B cell (primary cell): Measurements from ENCODE around the gene CDC25B. TPM values are rescaled to one million over a fixed set of nuclear protein-coding genes. Genes with fewer than 3 reads are reported as not detected.

Experiments used
- ATAC-seq: fragments of 200-7000 bp; cut with Tn5 transposase; one replicate; pipeline ENCODE4 v1.10.0; 2021; ENCODE audit warnings: low read depth, mild to moderate bottlenecking, moderate number of reproducible peaks, moderate library complexity
- CTCF ChIA-PET: fragments of 350-600 bp; sonication (Branson Sonifier 250); formaldehyde crosslinking; loops from one replicate; lab custom pipeline; 2021; ENCODE audit warnings: antibody characterized with exemption, inconsistent platforms; lab: Charles Lee
- POLR2A ChIA-PET: fragments of 350-600 bp; sonication (Branson Sonifier 250); formaldehyde crosslinking; loops from one replicate; lab custom pipeline; 2021; ENCODE audit warnings: antibody characterized with exemption; lab: Charles Lee
- DNase-seq: peaks from one replicate; pipeline ENCODE4 v3.0.0; 2013
- H2AFZ ChIP-seq: 2 replicates; pipeline ENCODE4 v1.6.1; 2012; ENCODE audit warnings: mild to moderate bottlenecking, low read depth, low read length; ENCODE audit not compliant: insufficient read depth, poor library complexity, severe bottlenecking
- H3K27ac ChIP-seq, 2 donors: 1 replicate in 1 of 2; 2 replicates in 1 of 2; pipeline ENCODE4 v1.5.1; 2012 to 2013; ENCODE audit warnings: low read length in 2 of 2, mild to moderate bottlenecking in 2 of 2, moderate library complexity in 1 of 2
- H3K27me3 ChIP-seq, 4 experiments: fragments of 200-600 bp in 1 of 4; sonication (generic) in 1 of 4; replicated peaks in 1 of 4; 1 replicate in 2 of 4; 2 replicates in 2 of 4; pipeline versions ENCODE4 v1.6.1 to v1.7.0; 2013 to 2016; ENCODE audit warnings: low read length in 3 of 4, mild to moderate bottlenecking in 2 of 4, mixed read lengths in 1 of 4, moderate library complexity in 1 of 4; ENCODE audit not compliant: insufficient read depth in 4 of 4, control insufficient read depth in 3 of 4; ENCODE audit errors: control extremely low read depth in 1 of 4
- H3K36me3 ChIP-seq, 2 experiments: replicated peaks in 1 of 2; 1 replicate in 1 of 2; 2 replicates in 1 of 2; pipeline versions ENCODE4 v1.6.1 to v1.7.1; 2013; ENCODE audit warnings: low read length in 1 of 2; ENCODE audit not compliant: insufficient read depth in 2 of 2, control insufficient read depth in 1 of 2; ENCODE audit errors: control extremely low read depth in 1 of 2, extremely low read depth in 1 of 2
- H3K4me1 ChIP-seq, 2 donors: fragments of 200-600 bp in 1 of 2; sonication (generic) in 1 of 2; 1 replicate in 1 of 2; 2 replicates in 1 of 2; pipeline versions ENCODE4 v1.5.1 to v1.6.1; 2013 to 2017; ENCODE audit warnings: low read length in 2 of 2; ENCODE audit not compliant: control insufficient read depth in 2 of 2, insufficient read depth in 2 of 2
- H3K4me2 ChIP-seq: replicated peaks from 2 replicates; pipeline ENCODE3; 2012; ENCODE audit warnings: mild to moderate bottlenecking, low read depth, low read length; ENCODE audit not compliant: poor library complexity, severe bottlenecking
- H3K4me3 ChIP-seq, 5 experiments: fragments of 200-600 bp in 1 of 5; sonication (generic) in 1 of 5; 1 replicate in 3 of 5; 2 replicates in 2 of 5; pipeline versions ENCODE4 v1.5.1 to v1.7.0; 2011 to 2016; ENCODE audit warnings: low read length in 4 of 5, mild to moderate bottlenecking in 4 of 5, low read depth in 2 of 5, control low read depth in 1 of 5, moderate library complexity in 1 of 5; ENCODE audit not compliant: insufficient read depth in 1 of 5; ENCODE audit errors: control extremely low read depth in 1 of 5, extremely low read depth in 1 of 5
- H3K79me2 ChIP-seq: fragments of 200-600 bp; sonication (generic); one replicate; pipeline ENCODE4 v1.6.0; 2016; ENCODE audit warnings: low read length; ENCODE audit not compliant: control insufficient read depth, insufficient read depth
- H3K9ac ChIP-seq: fragments of 200-600 bp; sonication (generic); 2 replicates; pipeline ENCODE4 v1.6.1; 2017; ENCODE audit warnings: mild to moderate bottlenecking, low read length, moderate library complexity
- H3K9me3 ChIP-seq, 3 donors: one replicate each; pipeline versions ENCODE4 v1.6.1 to v1.7.1; 2013; ENCODE audit warnings: low read length in 2 of 3; ENCODE audit not compliant: control insufficient read depth in 2 of 3, insufficient read depth in 1 of 3; ENCODE audit errors: control extremely low read depth in 1 of 3
- H4K20me1 ChIP-seq: 2 replicates; pipeline ENCODE4 v1.6.0; 2012; ENCODE audit warnings: mild to moderate bottlenecking, low read length; ENCODE audit not compliant: insufficient read depth, control insufficient read depth, poor library complexity, severe bottlenecking
- H3K27ac Mint-ChIP-seq: one replicate; pipeline ENCODE4 v1.8.0; 2021; ENCODE audit warnings: mixed read lengths
- H3K27me3 Mint-ChIP-seq: one replicate; pipeline ENCODE4 v1.8.0; 2021; ENCODE audit warnings: mixed read lengths
- H3K4me1 Mint-ChIP-seq: one replicate; pipeline ENCODE4 v1.8.0; 2021; ENCODE audit warnings: mixed read lengths
- H3K4me3 Mint-ChIP-seq: one replicate; pipeline ENCODE4 v1.8.0; 2021; ENCODE audit warnings: mixed read lengths
- H3K9me3 Mint-ChIP-seq: one replicate; pipeline ENCODE4 v1.8.0; 2022; ENCODE audit warnings: mixed read lengths; ENCODE audit not compliant: insufficient read depth
- EZH2 ChIP-seq: IDR thresholded peaks from 2 replicates; pipeline ENCODE4 v1.6.1; 2012; ENCODE audit warnings: borderline replicate concordance, low read depth, mild to moderate bottlenecking, moderate library complexity, low read length; ENCODE audit not compliant: insufficient read depth, poor library complexity, severe bottlenecking
- WGBS: methylation state at CpG from one replicate; pipeline ENCODE4 v1.1.5; 2013; ENCODE audit warnings: missing lambda C conversion rate; ENCODE audit not compliant: insufficient coverage; 5-methylcytosine and 5-hydroxymethylcytosine counted together
- intact Hi-C: fragments of 100-400 bp; cut with micrococcal nuclease; formaldehyde crosslinking; loops from one replicate; pipeline ENCODE4 v1.10.0; 2022
- polyA plus RNA-seq: library from polyadenylated mRNA; depleted of rRNA; stranded (reverse); fragments of >200 nt; gene quantifications from 2 replicates; pipeline ENCODE4 v1.2.3, GENCODE V29; 2012
- total RNA-seq, 2 donors: library from RNA; stranded (reverse); fragments of 120-200 nt in 1 of 2; gene quantifications; 1 replicate in 1 of 2; 2 replicates in 1 of 2; pipeline versions ENCODE4 v1.2.3 to v1.2.4, GENCODE V29; 2013 to 2022
- TF ChIP-seq, protein P1 (sequence below): fragments of 200-600 bp; IDR thresholded peaks from one replicate; pipeline ENCODE4 v1.8.0; 2022; ENCODE audit warnings: antibody characterized with exemption, mild to moderate bottlenecking

CDC25B gene
- total and polyA plus RNA-seq, 2 donors (not counting 1 experiment from before 2014, with no cell fraction given): 72.3 to 114 TPM

DNA sequence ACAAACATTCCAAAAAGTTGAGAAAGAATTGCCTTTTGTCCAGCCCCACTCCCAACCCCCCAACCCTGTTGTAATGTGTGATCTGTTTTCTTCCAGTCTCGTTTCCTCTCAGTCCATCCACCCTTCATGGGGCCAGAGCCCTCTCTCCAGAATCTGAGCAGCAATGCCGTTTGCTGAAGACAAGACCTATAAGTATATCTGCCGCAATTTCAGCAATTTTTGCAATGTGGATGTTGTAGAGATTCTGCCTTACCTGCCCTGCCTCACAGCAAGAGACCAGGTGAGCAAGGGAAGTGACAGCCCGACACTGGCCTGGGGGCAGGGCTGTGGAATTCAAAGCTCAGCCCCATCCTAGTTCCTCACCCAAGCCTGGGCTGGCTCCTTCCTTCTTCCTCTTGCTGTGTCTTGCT lies 58.4 kb downstream of the CDC25B start:
- no peak for ATAC-seq
- Histone ChIP-seq H3K27ac (no peak overlapping the region), H3K4me3 (no peak overlapping the region), H3K4me1 (no peaks in the 10 kb centered on the region), H2AFZ (no peak overlapping the region), H3K36me3 (peaks cover 2 to 30% of the 10 kb centered on the region in 2 experiments), H3K27me3 (no peaks in the 10 kb centered on the region), H3K4me2 (no peak overlapping the region), H4K20me1 (peaks cover 24% of the 10 kb centered on the region), H3K9ac (no peak overlapping the region), H3K79me2 (peaks cover 29% of the 10 kb centered on the region), H3K9me3 (no peaks in the 10 kb centered on the region)
- TF ChIP-seq, protein P1, sequence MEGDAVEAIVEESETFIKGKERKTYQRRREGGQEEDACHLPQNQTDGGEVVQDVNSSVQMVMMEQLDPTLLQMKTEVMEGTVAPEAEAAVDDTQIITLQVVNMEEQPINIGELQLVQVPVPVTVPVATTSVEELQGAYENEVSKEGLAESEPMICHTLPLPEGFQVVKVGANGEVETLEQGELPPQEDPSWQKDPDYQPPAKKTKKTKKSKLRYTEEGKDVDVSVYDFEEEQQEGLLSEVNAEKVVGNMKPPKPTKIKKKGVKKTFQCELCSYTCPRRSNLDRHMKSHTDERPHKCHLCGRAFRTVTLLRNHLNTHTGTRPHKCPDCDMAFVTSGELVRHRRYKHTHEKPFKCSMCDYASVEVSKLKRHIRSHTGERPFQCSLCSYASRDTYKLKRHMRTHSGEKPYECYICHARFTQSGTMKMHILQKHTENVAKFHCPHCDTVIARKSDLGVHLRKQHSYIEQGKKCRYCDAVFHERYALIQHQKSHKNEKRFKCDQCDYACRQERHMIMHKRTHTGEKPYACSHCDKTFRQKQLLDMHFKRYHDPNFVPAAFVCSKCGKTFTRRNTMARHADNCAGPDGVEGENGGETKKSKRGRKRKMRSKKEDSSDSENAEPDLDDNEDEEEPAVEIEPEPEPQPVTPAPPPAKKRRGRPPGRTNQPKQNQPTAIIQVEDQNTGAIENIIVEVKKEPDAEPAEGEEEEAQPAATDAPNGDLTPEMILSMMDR: no peak
- TF ChIP-seq EZH2: no peak
- no CpG with 5 or more reads among the region's 4 CpGs for WGBS
- Mint-ChIP-seq H3K4me1 (peaks cover 6% of the 10 kb centered on the region), H3K27ac (peak overlapping the region; percentile 26), H3K27me3 (no peaks in the 10 kb centered on the region), H3K4me3 (no peak overlapping the region), H3K9me3 (no peaks in the 10 kb centered on the region)
- ChIA-PET POLR2A (interaction anchor here (0.7 kb wide), 1 partner anchor 102 kb away, joined by 4 read pairs; no protein-coding TSS in a partner anchor), CTCF (interaction anchor here (0.7 to 4.9 kb wide), 26 partner anchors 9 to 1384 kb away, joined by 3 to 47 read pairs (median 4); partner anchors contain the start of genes ADISSP, AP5S1, CENPB and SNRPB)
- intact Hi-C loops: loop anchor here (2.0 kb wide), 1 partner anchor 34 kb away; the partner anchor contains the start of gene AP5S1
- no peak for DNase-seq

Other genes with a start within 250 kb of the CDC25B start
- not detected in 2 replicates for gene GFRA4, start 132.9 kb upstream of the CDC25B start, total RNA-seq
- gene GFRA4, start 132.9 kb upstream of the CDC25B start, polyA plus RNA-seq: not detected in 2 replicates
- gene ADAM33, start 114.3 kb upstream of the CDC25B start, total RNA-seq: not detected in 2 replicates
- gene ADAM33, start 114.3 kb upstream of the CDC25B start, polyA plus RNA-seq: not detected in 2 replicates
- gene SIGLEC1, start 83.7 kb upstream of the CDC25B start, total RNA-seq: 0.15 TPM in 2 replicates
- 0.06 and 0.13 TPM in 2 replicates for gene SIGLEC1, start 83.7 kb upstream of the CDC25B start, polyA plus RNA-seq
- gene HSPA12B, start 63.6 kb upstream of the CDC25B start, total RNA-seq: not detected in 2 replicates
- gene HSPA12B, start 63.6 kb upstream of the CDC25B start, polyA plus RNA-seq: not detected in 2 replicates
- gene ADISSP, start 28.6 kb upstream of the CDC25B start, total RNA-seq: 18.4 and 19.1 TPM in 2 replicates
- gene ADISSP, start 28.6 kb upstream of the CDC25B start, polyA plus RNA-seq: 20.0 and 28.8 TPM in 2 replicates
- not detected in 2 replicates for gene SPEF1, start 14.9 kb upstream of the CDC25B start, total RNA-seq
- not detected in 2 replicates for gene SPEF1, start 14.9 kb upstream of the CDC25B start, polyA plus RNA-seq
- gene CENPB, start 9.6 kb upstream of the CDC25B start, total RNA-seq: 43.7 and 46.4 TPM in 2 replicates
- gene CENPB, start 9.6 kb upstream of the CDC25B start, polyA plus RNA-seq: 11.2 and 13.3 TPM in 2 replicates
- gene AP5S1, start 24.2 kb downstream of the CDC25B start, total RNA-seq: 12.6 and 12.8 TPM in 2 replicates
- 7.5 and 9.2 TPM in 2 replicates for gene AP5S1, start 24.2 kb downstream of the CDC25B start, polyA plus RNA-seq
- gene MAVS, start 50.5 kb downstream of the CDC25B start, total RNA-seq: 52.2 and 53.3 TPM in 2 replicates
- 14.7 and 17.2 TPM in 2 replicates for gene MAVS, start 50.5 kb downstream of the CDC25B start, polyA plus RNA-seq
- 63.3 and 70.6 TPM in 2 replicates for gene PANK2, start 93.1 kb downstream of the CDC25B start, total RNA-seq
- 17.9 and 20.5 TPM in 2 replicates for gene PANK2, start 93.1 kb downstream of the CDC25B start, polyA plus RNA-seq
- 9.9 and 10.3 TPM in 2 replicates for gene RNF24, start 219.2 kb downstream of the CDC25B start, total RNA-seq
- gene RNF24, start 219.2 kb downstream of the CDC25B start, polyA plus RNA-seq: 1.3 and 1.4 TPM in 2 replicates